ENCODE measurements around the gene PRMT7.

DNA sequence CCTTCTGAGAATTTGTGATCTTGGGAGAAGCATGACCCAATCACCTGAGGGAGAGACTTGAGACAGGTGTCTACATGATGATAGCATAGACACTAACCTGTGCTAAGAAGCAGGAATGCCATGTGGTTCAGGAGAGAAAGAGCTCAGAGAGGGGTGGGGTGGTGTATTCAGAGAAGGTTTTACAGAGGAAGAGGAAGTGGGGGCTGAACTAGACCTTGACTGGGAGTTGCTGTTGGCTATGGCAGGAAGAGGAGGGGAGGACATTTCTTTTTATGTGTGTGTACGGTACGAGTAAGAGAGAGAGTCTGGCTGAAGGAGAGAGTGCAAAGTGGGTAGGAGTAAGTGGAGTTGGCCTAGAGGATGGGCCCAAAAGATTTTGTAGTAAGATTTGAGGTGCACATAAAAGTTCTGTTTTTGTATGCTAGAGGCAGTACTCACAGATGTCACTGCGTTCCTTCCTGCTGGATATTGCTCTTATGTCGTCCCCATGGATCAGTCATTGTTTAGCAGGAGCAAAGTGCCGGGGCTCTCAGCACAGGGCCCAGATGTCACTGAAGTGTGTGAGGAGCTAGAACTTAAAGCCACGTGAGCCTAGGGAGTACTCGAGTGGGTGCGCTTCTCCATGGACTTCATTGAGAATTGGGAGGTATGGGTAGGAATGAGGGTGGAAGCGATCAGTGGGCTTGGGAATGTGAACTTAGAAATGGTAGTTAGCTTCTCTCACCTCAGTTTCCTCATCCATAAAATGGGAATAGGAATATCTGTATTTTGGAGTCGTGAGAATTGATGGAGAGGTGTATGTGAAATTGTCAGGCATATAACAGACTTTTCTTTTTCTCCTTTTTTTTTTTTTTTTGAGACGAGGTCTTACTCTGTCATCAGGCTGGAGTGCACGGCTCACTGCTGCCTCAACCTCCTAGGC, 24.4 kb upstream of the PRMT7 start:
- no peak for TF ChIP-seq EP300 (IDR thresholded peaks at IDR 0.05)
- TF ChIP-seq POLR2A (IDR thresholded peaks at IDR 0.05): no peak
- TF ChIP-seq, protein P1, sequence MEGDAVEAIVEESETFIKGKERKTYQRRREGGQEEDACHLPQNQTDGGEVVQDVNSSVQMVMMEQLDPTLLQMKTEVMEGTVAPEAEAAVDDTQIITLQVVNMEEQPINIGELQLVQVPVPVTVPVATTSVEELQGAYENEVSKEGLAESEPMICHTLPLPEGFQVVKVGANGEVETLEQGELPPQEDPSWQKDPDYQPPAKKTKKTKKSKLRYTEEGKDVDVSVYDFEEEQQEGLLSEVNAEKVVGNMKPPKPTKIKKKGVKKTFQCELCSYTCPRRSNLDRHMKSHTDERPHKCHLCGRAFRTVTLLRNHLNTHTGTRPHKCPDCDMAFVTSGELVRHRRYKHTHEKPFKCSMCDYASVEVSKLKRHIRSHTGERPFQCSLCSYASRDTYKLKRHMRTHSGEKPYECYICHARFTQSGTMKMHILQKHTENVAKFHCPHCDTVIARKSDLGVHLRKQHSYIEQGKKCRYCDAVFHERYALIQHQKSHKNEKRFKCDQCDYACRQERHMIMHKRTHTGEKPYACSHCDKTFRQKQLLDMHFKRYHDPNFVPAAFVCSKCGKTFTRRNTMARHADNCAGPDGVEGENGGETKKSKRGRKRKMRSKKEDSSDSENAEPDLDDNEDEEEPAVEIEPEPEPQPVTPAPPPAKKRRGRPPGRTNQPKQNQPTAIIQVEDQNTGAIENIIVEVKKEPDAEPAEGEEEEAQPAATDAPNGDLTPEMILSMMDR (IDR thresholded peaks at IDR 0.05): no peak
- no peak for TF ChIP-seq POLR2AphosphoS5 (IDR thresholded peaks at IDR 0.05)

Measured in gastroesophageal sphincter (tissue), 3 donors.